Coronary artery (tissue), 2 donors: ENCODE measurements around the gene CTSG.

Experiments used
- DNase-seq: peaks from one replicate; pipeline ENCODE4 v3.0.0-alpha.2; 2017; ENCODE audit warnings: low spot score
- H3K27ac ChIP-seq, 2 donors: fragments of 200-600 bp; sonication (generic); one replicate each; pipeline ENCODE4 v1.5.1; 2016 to 2019
- H3K4me3 ChIP-seq: fragments of 200-600 bp; sonication (generic); 2 replicates; pipeline ENCODE4 v1.5.1; 2016; ENCODE audit warnings: mild to moderate bottlenecking, moderate library complexity
- CTCF ChIP-seq: fragments of 200-600 bp; sonication (generic); IDR thresholded peaks from one replicate; pipeline ENCODE4 v1.5.1; 2019; ENCODE audit warnings: antibody characterized with exemption

The CTSG gene

GRCh38 chr14:24576182-24576581, at the start of gene CTSG:
Gene CTSG (minus strand): TSS chr14:24576250. CDS start chr14:24576223, 27 bp downstream.
- no peak for DNase-seq
- no peak within 1 kb of the TSS for H3K4me3 ChIP-seq
- no peak within 1 kb of the TSS for H3K27ac ChIP-seq
- TF ChIP-seq CTCF: no peak

GRCh38 chr14:24613747-24614146, 37.7 kb upstream of the CTSG start:
- Histone ChIP-seq H3K4me3 (no peak overlapping the region), H3K27ac (no peak overlapping the region)
- DNase-seq: no peak
- no peak for TF ChIP-seq CTCF

- DNase-seq: no peak
- H3K27ac ChIP-seq: no peak overlapping the region
- no peak overlapping the region for H3K4me3 ChIP-seq
- TF ChIP-seq CTCF: no peak
These were observed 37.2 kb upstream of the CTSG start for GRCh38 chr14:24613241-24613640.

- Histone ChIP-seq H3K27ac (no peak overlapping the region), H3K4me3 (no peak overlapping the region)
- no peak for TF ChIP-seq CTCF
- DNase-seq: no peak
These were observed 36.1 kb upstream of the CTSG start for GRCh38 chr14:24612196-24612595.

GRCh38 chr14:24609655-24610344, 33.8 kb upstream of the CTSG start, which contains the start of gene GZMH:
Gene GZMH (minus strand): TSS chr14:24609685. CDS start chr14:24609613, 72 bp downstream.
- no peak for TF ChIP-seq CTCF
- H3K4me3 ChIP-seq: no peak within 1 kb of the TSS
- no peak for DNase-seq
- H3K27ac ChIP-seq: no peak within 1 kb of the TSS

- Histone ChIP-seq H3K4me3 (no peak overlapping the region), H3K27ac (no peak overlapping the region)
- no peak for DNase-seq
- TF ChIP-seq CTCF: no peak
These were observed 31.8 kb upstream of the CTSG start for GRCh38 chr14:24607635-24608514.
